Pancreas (tissue), 10 donors: ENCODE data around the gene TOMM34. TPM values are rescaled to one million over a fixed set of nuclear protein-coding genes. Genes with fewer than 3 reads are reported as not detected.
A peak's percentile ranks its signal among the peaks of the same experiment; 100 is the strongest.

Source experiments
- ATAC-seq, 4 donors: fragments of 200-7000 bp; cut with Tn5 transposase; one replicate each; pipeline versions ENCODE4 v1.8.0 to v1.9.1; 2020; ENCODE audit warnings: mild to moderate bottlenecking in 4 of 4, moderate library complexity in 4 of 4
- DNase-seq, 6 donors: peaks; one replicate each; pipeline ENCODE4 v3.0.0-alpha.2; 2020
- FAIRE-seq: peaks from 2 replicates; lab custom pipeline; 2012; peaks lifted over from hg19 to GRCh38; lab: Jason Lieb, UNC
- H3K27ac ChIP-seq, 4 donors: fragments of 200-600 bp; sonication (generic); 1 replicate in 3 of 4; 2 replicates in 1 of 4; pipeline versions ENCODE4 v1.5.0 to v1.8.0; 2020
- H3K27me3 ChIP-seq, 4 donors: fragments of 200-600 bp; one replicate each; pipeline ENCODE4 v1.8.0; 2021
- H3K36me3 ChIP-seq, 3 donors: fragments of 200-600 bp; sonication (generic) in 1 of 3; one replicate each; pipeline versions ENCODE4 v1.5.0 to v1.8.0; 2020 to 2021
- H3K4me1 ChIP-seq, 3 donors: fragments of 200-600 bp; one replicate each; pipeline ENCODE4 v1.8.0; 2021
- H3K4me3 ChIP-seq, 4 donors: fragments of 200-600 bp; sonication (generic) in 2 of 4; one replicate each; pipeline versions ENCODE4 v1.5.0 to v1.8.0; 2020 to 2021
- H3K9me3 ChIP-seq, 4 donors: fragments of 200-600 bp; one replicate each; pipeline ENCODE4 v1.8.0; 2021
- CTCF ChIP-seq, 4 donors: fragments of 200-600 bp; sonication (generic) in 3 of 4; IDR thresholded peaks; one replicate each; pipeline versions ENCODE4 v1.5.0 to v1.8.0; 2021; ENCODE audit warnings: antibody characterized with exemption in 4 of 4
- WGBS, 2 donors: extraction: QIAGEN DNeasy Blood & Tissue Kit; methylation state at CpG; one replicate each; pipeline ENCODE4 v1.1.7; 2013; 5-methylcytosine and 5-hydroxymethylcytosine counted together
- intact Hi-C, 3 donors: fragments of 100-400 bp; cut with DNase I; formaldehyde crosslinking; loops; one replicate each; pipeline versions ENCODE4 v1.11.1 to v1.14.2; 2022
- polyA plus RNA-seq, 2 donors: library from polyadenylated mRNA; stranded (reverse); fragments of 200-250 nt; gene quantifications; one replicate each; pipeline ENCODE4 v1.2.3, GENCODE V29; 2013
- total RNA-seq, 6 donors: library from RNA; stranded (reverse); fragmentation: NEBNext Ultra II Directional in 4 of 6; extraction: Animal tissue kit (Norgen Biotek cat#: 25700) in 4 of 6; gene quantifications; one replicate each; pipeline versions ENCODE4 v1.2.1 to v1.2.4, GENCODE V29; 2021 to 2023
- donor health status: healthy with polysubstance abuse.
- donor health status: DM: no; HTN: no; CAD: no; lungs with moderate emphysema.
- donor health status: DM: no; HTN: no; CAD: no.
- donor health status: control.
- donor health status: control.
- donor health status: Bipolar disorder and iron deficiency.
- donor health status: DM: yes; HTN: yes; CAD: no.
- donor health status: DM: no; HTN: no; CAD: no.
- donor health status: DM: no; HTN: no; CAD: no.
- donor health status: DM: yes; HTN: yes; CAD: no.

TOMM34 gene
- total and polyA plus RNA-seq, 8 donors: 4.9 to 18.6 (median 7.4) TPM

- Histone ChIP-seq H3K36me3 (no peaks in the 10 kb centered on the region), H3K4me1 (peaks cover 0 to 20% (median 7%) of the 10 kb centered on the region in 3 donors), H3K4me3 (no peak overlapping the region), H3K9me3 (no peaks in the 10 kb centered on the region), H3K27ac (no peak overlapping the region), H3K27me3 (no peaks in the 10 kb centered on the region)
- FAIRE-seq (no peak), ATAC-seq (no peak), DNase-seq (no peak)
- no peak for TF ChIP-seq CTCF (IDR thresholded peaks at IDR 0.05)
- 76% methylated on average over 4 of the region's 4 CpGs for WGBS, 2 donors
- intact Hi-C loops: no loop called here
These were observed 3.4 kb upstream of the TOMM34 start for GRCh38 chr20:44963325-44964215.

- Histone ChIP-seq H3K27ac (no peak overlapping the region), H3K4me3 (no peak overlapping the region), H3K36me3 (no peaks in the 10 kb centered on the region), H3K4me1 (peaks cover 0 to 16% (median 7%) of the 10 kb centered on the region in 3 donors), H3K27me3 (no peaks in the 10 kb centered on the region), H3K9me3 (no peaks in the 10 kb centered on the region)
- no peak for TF ChIP-seq CTCF (IDR thresholded peaks at IDR 0.05)
- intact Hi-C loops: no loop called here
- 88 to 91% methylated on average over 3 of the region's 3 CpGs for WGBS, 2 donors
- ATAC-seq: no peak
- FAIRE-seq: no peak
- no peak for DNase-seq
These were observed 2.3 kb upstream of the TOMM34 start for GRCh38 chr20:44962483-44962882.

GRCh38 chr20:44961870-44962267, 1.7 kb upstream of the TOMM34 start:
- no peaks in the 10 kb centered on the region for H3K36me3 ChIP-seq
- peaks cover 0 to 13% (median 7%) of the 10 kb centered on the region in 3 donors for H3K4me1 ChIP-seq
- no peak overlapping the region for H3K4me3 ChIP-seq
- H3K27me3 ChIP-seq: no peaks in the 10 kb centered on the region
- no peak for FAIRE-seq
- H3K27ac ChIP-seq: no peak overlapping the region
- intact Hi-C loops: no loop called here
- TF ChIP-seq CTCF (IDR thresholded peaks at IDR 0.05): no peak
- H3K9me3 ChIP-seq: no peaks in the 10 kb centered on the region
- no peak for DNase-seq
- no peak for ATAC-seq
- 72 to 86% methylated on average over 3 of the region's 3 CpGs for WGBS, 2 donors

GRCh38 chr20:44961011-44961869, 1.0 kb upstream of the TOMM34 start:
- no peak for DNase-seq
- Histone ChIP-seq H3K36me3 (no peaks in the 10 kb centered on the region), H3K9me3 (no peaks in the 10 kb centered on the region), H3K27ac (peak overlapping the region in 1 of 4 donors; percentile 52), H3K4me3 (no peak overlapping the region), H3K27me3 (no peaks in the 10 kb centered on the region), H3K4me1 (peaks cover 0 to 13% (median 7%) of the 10 kb centered on the region in 3 donors)
- ATAC-seq: no peak
- WGBS, 2 donors: 61 to 68% methylated on average over 4 of the region's 4 CpGs
- TF ChIP-seq CTCF (IDR thresholded peaks at IDR 0.05): no peak
- intact Hi-C loops: no loop called here
- no peak for FAIRE-seq
